Measurements from ENCODE around the gene ZNF616.

ZNF616 gene

DNA sequence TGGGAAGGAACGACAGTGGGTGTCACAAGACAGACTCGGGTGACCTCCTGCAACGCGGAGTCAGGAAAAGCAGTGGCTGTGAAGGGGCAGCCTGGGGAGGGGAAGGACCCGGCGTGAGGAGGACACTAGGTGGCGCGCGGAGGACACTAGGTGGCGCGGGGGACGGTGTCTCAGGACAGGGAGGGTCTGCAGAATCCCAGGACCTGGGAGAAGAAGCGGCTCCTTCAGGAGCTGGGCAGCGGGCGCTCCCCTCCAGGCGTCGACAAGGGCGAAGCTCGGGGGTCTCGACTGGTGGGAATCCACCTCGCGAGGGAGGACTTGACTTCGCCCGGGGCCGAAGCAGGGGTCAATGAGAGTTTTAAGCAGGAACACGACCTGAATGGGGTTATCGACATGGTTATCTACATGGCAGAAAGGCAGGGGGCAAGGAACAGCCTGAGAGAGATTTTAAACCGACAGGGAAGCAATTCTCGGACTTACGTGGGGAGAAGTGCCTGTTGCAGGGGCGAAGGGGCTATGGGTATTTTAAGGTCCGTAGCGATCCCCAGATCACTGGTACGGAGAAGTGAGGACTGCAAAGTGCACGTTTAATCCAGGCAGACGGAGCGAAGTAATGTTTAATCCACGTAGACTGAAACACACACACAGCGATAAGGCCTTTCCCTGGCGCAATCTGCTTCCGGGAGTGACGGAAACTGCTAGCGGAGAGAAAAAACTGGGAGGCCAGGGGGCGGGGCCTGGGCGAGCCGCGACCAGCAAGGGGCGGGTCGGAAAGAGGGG, at the start of gene ZNF616:
TSS of gene ZNF616 (minus strand) at position 687 of the 780 bp plus-strand sequence. CDS start 9,426 bp downstream, outside the sequence.
- DNase-seq = peak in 55 of 56 donors; percentile 49 to 98 (median 93)

GRCh38 chr19:52188822-52189734, 49.3 kb upstream of the ZNF616 start:
- DNase-seq = peak in 37 of 56 donors; percentile 19 to 97 (median 59)

DNA sequence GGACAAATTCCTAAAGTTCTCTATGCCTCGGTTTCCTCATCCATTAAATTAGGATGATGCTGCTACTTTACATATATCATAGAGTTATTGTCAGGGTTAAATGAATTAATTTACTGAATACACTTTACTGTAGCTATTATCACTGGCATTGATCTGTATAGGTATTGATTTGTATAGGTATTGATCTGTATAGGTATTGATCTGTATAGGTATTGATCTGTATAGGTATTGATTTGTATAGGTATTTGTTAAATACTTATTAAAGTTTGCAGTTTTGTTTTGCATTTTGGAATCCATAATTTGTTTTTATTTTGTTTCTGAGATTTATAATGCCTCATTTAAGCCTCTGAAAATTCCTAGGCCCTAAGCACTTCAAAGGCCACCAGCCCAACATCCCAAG, 47.7 kb upstream of the ZNF616 start:
- no peak for DNase-seq

- no peak for DNase-seq
Observed at GRCh38 chr19:52176574-52176973, 36.8 kb upstream of the ZNF616 start.

DNA sequence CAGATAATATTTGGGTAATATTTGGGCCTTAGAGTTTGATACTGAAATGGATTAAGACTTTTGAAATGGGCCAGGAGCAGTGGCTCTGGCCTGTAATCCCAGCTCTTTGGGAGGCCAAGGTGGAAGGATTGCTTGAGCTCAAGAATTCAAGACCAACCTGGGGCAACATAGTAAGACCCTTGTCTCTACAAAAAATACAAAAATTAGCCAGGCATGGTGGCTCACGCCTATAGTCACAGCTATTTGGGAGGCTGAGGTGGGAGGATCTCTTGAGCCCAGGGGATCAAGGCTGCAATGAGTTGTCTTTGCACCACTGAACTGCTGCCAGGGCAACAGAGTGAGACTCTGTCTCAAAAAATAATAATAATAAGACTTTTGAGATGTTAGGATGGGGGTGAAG, 32.6 kb upstream of the ZNF616 start:
- no peak for DNase-seq

- DNase-seq = peak in 54 of 56 donors; percentile 15 to 91 (median 70)
Observed at GRCh38 chr19:52171321-52172169, 31.8 kb upstream of the ZNF616 start, which contains the start of gene ZNF836. Gene ZNF836, minus strand, starts transcription at chr19:52171621. Its CDS starts 3,549 bp downstream, at chr19:52168072.

DNA sequence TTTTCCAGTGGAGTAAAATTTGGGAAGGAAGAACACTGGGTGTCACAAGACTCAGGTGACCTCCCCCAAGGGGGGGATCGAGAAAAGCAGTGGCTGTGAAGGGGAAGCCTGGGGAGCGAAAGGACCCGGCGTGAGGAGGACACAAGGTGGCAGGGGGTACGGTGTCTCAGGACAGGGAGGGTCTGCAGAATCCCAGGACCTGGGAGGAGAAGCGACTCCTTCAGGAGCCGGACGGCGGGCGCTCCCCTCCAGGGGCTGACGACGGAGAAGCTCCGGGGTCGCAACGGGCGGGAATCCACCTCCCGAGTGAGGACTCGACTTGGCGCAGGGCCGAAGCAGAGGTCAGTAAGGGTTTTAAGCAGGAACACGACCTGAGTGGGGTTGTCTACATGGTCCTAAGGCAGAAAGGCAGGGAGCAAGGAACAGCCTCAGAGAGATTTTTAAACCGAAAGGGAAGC, 31.2 kb upstream of the ZNF616 start:
- DNase-seq = peak in 18 of 56 donors; percentile 6 to 45 (median 26)

DNA sequence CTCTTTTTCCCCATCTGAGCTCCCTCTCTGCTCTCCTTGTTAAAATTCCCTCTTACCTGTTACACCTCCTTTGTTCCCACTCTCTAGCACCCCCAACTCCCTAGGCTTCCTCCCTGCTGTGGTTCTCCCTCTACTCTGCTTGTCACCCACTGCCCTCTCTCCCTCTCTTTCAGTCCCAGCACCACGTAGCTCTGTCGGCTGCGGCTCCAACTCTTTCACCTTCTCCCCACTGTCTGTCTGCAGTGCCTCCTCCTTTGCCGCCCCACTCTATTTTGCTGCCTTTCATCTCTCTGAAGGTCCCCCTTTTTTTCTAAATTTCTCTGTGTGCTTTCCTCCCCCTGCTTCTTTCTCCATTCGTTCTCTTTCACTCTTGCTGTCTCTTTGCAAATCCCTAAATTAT, 30.6 kb upstream of the ZNF616 start:
- peak in 2 of 56 donors; percentile 0 to 7 for DNase-seq

- DNase-seq = no peak
Observed at GRCh38 chr19:52155596-52156359, 16.0 kb upstream of the ZNF616 start.

DNA sequence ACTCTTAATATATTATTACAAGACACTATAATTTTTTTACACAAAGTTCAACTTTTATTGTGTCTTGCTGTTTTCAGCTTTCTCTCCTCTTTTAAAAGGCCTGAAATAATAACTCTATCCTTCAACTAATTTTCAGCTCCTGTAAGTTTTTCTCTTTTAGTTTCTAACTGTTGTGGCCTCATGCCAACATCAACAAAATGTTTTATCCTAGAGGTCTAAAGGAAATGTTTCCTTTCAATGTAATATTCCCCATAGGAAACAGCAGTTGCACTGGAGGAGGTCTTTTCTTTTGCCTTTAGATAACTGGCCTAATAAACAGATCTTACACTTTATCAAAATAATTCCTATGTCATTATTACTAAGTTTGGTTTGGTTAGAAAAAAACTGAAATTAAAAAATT, 8.5 kb upstream of the ZNF616 start:
- DNase-seq = no peak

- no peak for DNase-seq
Observed at GRCh38 chr19:52142001-52142595, 2.4 kb upstream of the ZNF616 start.

- no peak for DNase-seq
Observed at GRCh38 chr19:52141203-52141602, 1.5 kb upstream of the ZNF616 start.

DNA sequence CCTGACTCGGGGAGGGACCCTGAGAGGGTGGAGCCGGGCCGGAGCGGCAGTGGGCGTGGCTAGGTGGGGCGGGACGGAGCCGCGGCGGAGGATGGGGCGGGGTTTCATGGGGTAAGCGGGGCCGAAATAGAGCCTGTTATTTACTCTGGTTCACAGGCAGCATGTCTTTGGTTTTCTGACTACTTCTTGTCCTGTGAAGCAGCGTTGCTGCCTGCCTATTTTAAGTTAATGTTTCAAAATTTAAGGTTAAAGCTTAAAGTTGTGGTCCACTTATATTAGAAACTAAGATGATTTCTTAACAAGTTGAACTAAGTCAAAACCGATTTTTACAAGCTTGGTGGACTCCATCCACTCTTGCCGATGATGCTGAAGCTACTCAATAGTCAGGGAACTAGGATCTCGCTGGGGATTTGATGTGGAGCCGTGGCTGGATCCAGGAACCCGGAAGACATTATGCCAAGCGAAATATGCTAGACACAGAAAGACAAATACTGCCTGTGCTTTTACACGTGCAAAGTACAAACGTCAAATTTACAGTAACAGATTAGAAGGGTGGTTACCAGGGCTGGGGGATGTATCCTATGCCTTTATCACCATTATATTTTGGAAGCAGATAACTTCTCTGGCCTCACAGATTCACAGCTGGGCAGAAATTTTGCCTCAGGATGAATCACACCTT, 433 bp upstream of the ZNF616 start:
- peak in 8 of 56 donors; percentile 9 to 97 (median 50) for DNase-seq

DNA sequence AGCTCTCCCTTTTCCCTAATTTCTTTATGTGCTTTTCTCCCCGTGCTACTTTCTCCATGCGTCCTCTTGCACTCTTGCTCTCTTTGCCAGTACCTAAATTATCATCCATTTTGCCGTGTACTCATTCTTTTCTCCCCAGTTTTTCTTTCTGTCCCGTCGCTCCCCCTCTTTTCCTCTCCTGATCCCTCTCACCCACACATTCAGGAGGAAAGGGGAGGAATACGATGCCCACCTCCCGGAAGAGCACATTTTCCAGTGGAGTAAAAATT, 821 bp downstream of the ZNF616 start:
- DNase-seq = peak in 1 of 56 donors; percentile 18

GRCh38 chr19:52138278-52138982, 1.3 kb downstream of the ZNF616 start:
- peak in 29 of 56 donors; percentile 0 to 36 (median 10) for DNase-seq

DNA sequence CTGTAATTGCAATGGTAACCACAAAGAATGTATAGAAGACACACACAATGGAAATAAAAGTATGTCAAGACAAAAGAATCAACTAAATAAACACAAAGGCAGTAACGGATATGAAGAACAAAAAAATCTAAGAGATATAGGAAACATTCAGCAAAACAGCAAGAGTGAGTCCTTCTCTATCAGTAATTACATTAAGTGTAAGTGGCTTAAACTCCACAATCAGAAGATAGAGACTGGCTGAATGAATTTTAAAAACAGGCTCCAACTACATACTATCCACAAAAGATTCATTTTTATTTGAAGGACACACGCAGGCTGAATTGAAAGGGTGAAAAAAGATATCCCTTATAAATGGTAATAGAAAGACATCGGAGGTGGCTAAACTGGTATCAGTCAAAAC, 19.5 kb downstream of the ZNF616 start:
- no peak for DNase-seq

DNA sequence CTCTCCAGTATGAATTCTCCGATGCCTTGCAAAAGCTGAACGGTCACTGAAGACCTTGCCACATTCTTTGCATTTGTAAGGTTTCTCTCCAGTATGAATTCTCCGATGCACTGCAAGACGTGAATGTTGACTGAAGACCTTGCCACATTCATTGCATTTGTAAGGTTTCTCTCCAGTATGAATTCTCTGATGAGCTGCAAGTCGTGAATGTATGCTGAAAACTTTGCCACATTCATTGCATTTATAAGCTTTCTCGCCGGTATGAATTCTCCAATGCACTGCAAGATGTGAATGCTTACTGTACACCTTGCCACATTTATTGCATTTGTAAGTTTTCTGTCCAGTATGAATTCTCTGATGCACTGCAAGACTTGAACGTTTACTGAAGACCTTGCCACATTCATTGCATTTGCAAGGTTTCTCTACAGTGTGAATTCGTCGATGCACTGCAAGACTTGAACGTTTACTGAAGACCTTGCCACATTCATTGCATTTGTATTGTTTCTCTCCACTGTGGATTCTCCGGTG, 24.1 kb downstream of the ZNF616 start:
- DNase-seq = no peak

DNA sequence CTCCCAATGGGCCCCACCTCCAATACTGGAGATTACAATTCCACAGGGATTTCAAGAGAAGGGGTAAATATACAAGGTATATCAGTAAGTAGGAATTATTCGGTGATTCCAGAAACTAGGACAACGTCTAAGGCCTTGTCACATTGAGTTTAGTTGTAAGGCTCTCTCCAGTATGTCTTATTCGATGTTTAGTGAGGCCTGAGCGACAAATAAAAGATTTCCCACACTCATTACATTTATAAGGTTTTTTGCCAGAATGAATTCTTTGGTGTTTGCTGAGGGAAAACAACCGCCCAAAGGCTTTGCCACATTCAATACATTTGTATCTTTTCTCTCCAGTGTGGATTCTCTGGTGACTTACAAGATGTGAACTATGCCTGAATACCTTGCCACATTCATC, 25.0 kb downstream of the ZNF616 start:
- no peak for DNase-seq
